Skeletal muscle tissue (tissue), 4 donors: ENCODE measurements around the gene ZFAND5. TPM values are rescaled to one million over a fixed set of nuclear protein-coding genes. Genes with fewer than 3 reads are reported as not detected.

ENCODE experiments used
- H3K27ac ChIP-seq: one replicate; pipeline ENCODE4 v1.7.0; 2013; ENCODE audit warnings: mild to moderate bottlenecking, low read depth, low read length, inconsistent platforms
- H3K27me3 ChIP-seq, 3 donors: one replicate each; pipeline ENCODE4 v1.7.0; 2013; ENCODE audit warnings: low read length in 3 of 3; ENCODE audit not compliant: control insufficient read depth in 3 of 3, insufficient read depth in 3 of 3
- H3K36me3 ChIP-seq, 3 donors: one replicate each; pipeline ENCODE4 v1.7.0; 2013; ENCODE audit warnings: low read length in 3 of 3; ENCODE audit not compliant: control insufficient read depth in 3 of 3, insufficient read depth in 3 of 3
- H3K4me1 ChIP-seq, 3 donors: one replicate each; pipeline ENCODE4 v1.7.0; 2013; ENCODE audit warnings: low read length in 3 of 3, mild to moderate bottlenecking in 3 of 3; ENCODE audit not compliant: control insufficient read depth in 3 of 3, insufficient read depth in 3 of 3
- H3K4me3 ChIP-seq, 3 donors: one replicate each; pipeline ENCODE4 v1.7.0; 2013; ENCODE audit warnings: low read length in 3 of 3
- H3K9ac ChIP-seq, 3 donors: one replicate each; pipeline ENCODE4 v1.7.0; 2013; ENCODE audit warnings: low read length in 3 of 3, mild to moderate bottlenecking in 3 of 3, moderate library complexity in 2 of 3, low read depth in 1 of 3
- H3K9me3 ChIP-seq, 3 donors: one replicate each; pipeline ENCODE4 v1.7.0; 2013; ENCODE audit warnings: low read length in 3 of 3; ENCODE audit not compliant: control insufficient read depth in 3 of 3
- total RNA-seq: library from RNA; depleted of rRNA; stranded (reverse); fragments of >200 nt; gene quantifications from one replicate; pipeline ENCODE4 v1.2.3, GENCODE V29; 2014
- donor health status: Osteomylitis.

Gene ZFAND5
- total RNA-seq, 1 donor from 2014 or later, result 104 TPM

DNA sequence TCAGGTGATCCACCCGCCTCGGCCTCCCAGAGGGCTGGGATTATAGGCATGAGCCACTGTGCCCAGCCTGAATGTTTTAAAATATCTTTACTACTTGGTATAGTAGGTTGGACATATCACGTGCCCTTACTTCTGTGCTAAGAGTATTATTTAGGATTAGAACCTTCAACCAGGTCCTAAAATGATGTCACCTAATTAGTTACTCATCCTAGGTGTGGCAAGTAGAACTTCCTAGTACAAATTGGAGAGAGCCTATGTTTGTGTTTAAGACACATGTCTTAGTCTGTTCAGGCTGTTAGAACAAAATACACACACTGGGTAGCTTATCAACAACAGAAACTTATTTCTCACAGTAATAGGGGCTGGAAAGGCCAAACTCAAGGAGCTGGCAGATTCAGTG, 51.5 kb downstream of the ZFAND5 start:
- Histone ChIP-seq H3K9me3 (no peaks in the 10 kb centered on the region), H3K36me3 (no peaks in the 10 kb centered on the region), H3K27ac (peak overlapping the region; percentile 6), H3K27me3 (no peaks in the 10 kb centered on the region), H3K4me1 (peaks cover 17 to 29% (median 18%) of the 10 kb centered on the region in 3 donors), H3K4me3 (no peak overlapping the region), H3K9ac (no peak overlapping the region)

DNA sequence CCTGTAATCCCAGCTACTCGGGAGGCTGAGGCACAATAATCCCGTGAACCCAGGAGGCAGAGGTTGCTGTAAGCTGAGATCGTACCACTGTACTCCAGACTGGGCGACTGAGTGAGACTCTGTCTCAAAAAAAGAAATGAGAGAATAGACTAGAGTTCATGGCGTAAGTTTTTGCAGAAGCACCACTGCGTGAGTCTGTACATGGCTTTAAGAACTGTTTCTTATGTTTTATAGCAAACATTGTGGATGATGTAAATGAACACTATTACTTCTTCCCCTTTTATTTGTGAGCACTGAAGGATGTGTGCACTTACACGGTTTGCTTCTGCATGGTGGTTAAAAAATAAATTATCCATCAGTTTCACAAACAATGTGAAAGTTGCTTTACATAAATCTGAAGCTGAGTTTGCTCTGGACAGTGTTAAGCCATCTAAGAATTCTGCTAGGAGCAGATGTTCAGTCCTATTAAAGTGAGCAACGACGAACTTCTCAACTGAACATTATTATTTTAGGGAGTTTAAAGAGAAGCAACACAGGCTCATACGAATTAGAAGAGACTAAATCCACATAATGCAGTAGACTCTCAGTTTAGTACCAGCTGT, 52.5 kb downstream of the ZFAND5 start:
- no peak overlapping the region for H3K27ac ChIP-seq

DNA sequence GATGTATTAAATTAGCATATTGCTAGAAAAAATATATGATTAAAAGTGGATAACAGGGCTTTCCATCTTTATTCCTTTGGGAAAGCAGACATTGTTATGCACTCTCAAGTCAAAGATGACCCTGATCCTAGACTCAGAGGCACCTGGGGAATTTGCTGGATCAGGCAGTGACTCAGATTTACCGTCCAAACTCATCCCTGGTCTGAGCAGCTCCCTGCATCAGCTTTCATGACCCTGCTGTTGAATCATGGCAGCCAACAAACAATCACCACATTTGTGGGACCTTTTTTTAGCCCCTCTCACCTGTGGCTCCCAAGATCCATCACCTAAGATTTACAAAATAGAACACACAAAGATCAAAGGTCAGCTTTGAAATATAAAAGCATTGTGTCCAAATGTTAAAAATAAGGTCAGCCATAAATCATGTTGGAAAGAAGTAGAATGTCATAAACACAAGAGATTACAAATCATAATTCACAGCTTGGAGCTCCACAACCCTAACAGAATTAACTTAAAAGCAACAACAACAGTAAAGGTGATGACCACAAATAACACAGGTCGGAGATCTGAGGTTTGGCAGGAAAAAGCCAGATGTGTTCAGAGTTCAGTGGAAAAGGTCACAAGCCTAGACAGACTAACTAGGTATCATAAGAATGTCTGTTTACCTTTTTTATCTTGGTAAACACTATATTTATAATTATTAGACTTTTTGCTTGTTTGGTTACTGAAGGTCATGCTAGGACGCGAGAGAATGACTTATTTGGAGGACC, 55.5 kb downstream of the ZFAND5 start:
- no peak overlapping the region for H3K9ac ChIP-seq
- H3K27ac ChIP-seq, result no peak overlapping the region
- no peak overlapping the region for H3K4me3 ChIP-seq
- no peaks in the 10 kb centered on the region for H3K36me3 ChIP-seq
- H3K9me3 ChIP-seq, result no peaks in the 10 kb centered on the region
- peaks cover 5 to 24% (median 13%) of the 10 kb centered on the region in 3 donors for H3K4me1 ChIP-seq
- H3K27me3 ChIP-seq, result no peaks in the 10 kb centered on the region

More for the DNA sequence above, 52.5 kb downstream of the ZFAND5 start:
- no peak overlapping the region for H3K9ac ChIP-seq
- no peaks in the 10 kb centered on the region for H3K9me3 ChIP-seq
- H3K4me1 ChIP-seq, result peaks cover 17 to 29% (median 18%) of the 10 kb centered on the region in 3 donors
- H3K27me3 ChIP-seq, result no peaks in the 10 kb centered on the region
- H3K4me3 ChIP-seq, result no peak overlapping the region
- no peaks in the 10 kb centered on the region for H3K36me3 ChIP-seq

DNA sequence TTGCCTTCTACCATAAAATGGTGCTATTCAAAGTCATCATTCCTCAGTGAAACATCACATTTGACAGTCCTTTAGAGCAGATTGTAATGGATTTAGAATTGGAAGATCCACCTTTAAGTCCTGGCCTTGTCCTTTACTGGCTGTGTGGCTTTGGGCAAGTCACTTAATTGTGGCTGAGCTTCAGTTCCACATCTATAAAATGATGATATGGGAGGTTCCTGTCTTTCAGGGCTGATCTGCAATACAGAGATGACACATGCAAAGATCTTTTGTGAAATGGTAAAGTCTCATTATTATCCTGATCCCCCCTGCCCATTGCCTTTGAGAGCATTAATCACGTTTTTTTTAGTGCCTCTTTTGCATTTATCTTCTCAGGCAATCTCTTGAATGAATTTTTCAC, 58.2 kb downstream of the ZFAND5 start:
- no peak overlapping the region for H3K4me3 ChIP-seq
- H3K27me3 ChIP-seq, result no peaks in the 10 kb centered on the region
- H3K27ac ChIP-seq, result no peak overlapping the region
- no peaks in the 10 kb centered on the region for H3K9me3 ChIP-seq
- H3K4me1 ChIP-seq, result peaks cover 6 to 20% (median 15%) of the 10 kb centered on the region in 3 donors
- no peak overlapping the region for H3K9ac ChIP-seq
- no peaks in the 10 kb centered on the region for H3K36me3 ChIP-seq

DNA sequence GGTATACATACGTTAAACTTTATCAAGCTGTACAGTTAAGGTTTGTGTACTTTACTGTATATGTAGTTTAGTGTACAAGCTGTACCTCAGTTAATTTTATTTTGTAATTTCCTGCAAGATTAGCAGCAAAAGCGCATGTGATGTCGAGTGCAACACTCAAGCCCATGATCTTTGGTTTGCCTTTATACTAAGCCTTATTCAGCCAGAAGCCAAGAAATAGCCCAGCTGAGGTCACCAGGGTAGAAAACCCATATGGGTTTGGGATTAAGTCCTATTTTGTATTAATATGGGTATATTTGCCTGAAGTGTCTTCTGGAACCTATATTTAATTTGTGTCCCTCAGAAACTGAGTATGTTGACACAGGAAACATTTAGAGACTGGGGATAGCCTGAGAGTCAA, 59.3 kb downstream of the ZFAND5 start:
- Histone ChIP-seq H3K9ac (peak overlapping the region in 1 of 3 donors; percentile 57), H3K4me1 (peaks cover 6 to 20% (median 15%) of the 10 kb centered on the region in 3 donors), H3K9me3 (no peaks in the 10 kb centered on the region), H3K27ac (no peak overlapping the region), H3K27me3 (no peaks in the 10 kb centered on the region), H3K4me3 (peak overlapping the region in 2 of 3 donors; percentile 35 to 52), H3K36me3 (no peaks in the 10 kb centered on the region)

DNA sequence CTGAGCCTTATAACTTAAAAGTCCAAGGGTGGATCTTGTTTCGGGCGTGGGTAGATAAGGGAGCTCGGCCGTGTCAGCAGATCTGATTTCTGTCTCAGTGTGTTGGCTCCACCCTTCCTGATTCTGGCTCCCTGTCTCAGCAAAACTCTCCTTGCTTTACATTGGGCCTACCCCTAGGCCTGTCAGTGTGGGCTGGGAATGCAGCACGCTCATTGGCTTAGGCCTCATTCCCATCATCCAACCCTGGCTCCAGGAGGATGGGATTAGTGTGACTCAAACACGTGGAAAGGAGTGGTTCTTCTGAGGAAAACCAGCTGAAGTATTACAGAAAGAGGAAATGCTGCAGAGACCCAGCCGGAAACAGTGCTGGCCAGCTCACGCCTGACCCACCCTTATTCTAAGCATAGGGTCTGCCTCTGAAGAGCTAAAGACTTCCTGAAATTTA, 59.9 kb downstream of the ZFAND5 start:
- Histone ChIP-seq H3K9ac (peak overlapping the region in 2 of 3 donors; percentile 57 to 68), H3K4me3 (peak overlapping the region; percentile 30 to 66 (median 52)), H3K4me1 (peaks cover 6 to 20% (median 15%) of the 10 kb centered on the region in 3 donors), H3K27ac (peak overlapping the region; percentile 48), H3K27me3 (no peaks in the 10 kb centered on the region), H3K36me3 (no peaks in the 10 kb centered on the region), H3K9me3 (no peaks in the 10 kb centered on the region)

DNA sequence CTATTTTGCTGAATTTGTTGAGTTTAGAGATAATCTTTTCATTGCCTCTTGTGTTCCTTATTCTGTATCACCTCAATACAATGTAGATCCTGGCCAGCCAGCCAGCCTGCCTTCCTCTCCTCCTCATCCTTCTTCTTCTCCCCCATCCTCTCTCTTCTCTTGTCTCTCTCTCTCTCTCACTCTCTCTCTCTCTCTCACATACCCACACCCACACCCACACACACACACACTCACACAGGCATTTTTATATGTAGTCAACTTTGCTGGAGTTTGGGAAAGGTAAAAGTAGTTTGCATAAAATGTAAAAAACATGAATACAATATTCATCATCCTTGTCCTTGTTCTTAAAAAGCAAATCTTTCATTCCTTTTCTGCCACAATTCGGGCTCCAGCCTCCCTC, 60.5 kb downstream of the ZFAND5 start:
- peak overlapping the region; percentile 48 for H3K27ac ChIP-seq
- peak overlapping the region in 2 of 3 donors; percentile 57 to 68 for H3K9ac ChIP-seq
- H3K4me1 ChIP-seq, result peaks cover 6 to 18% (median 15%) of the 10 kb centered on the region in 3 donors
- H3K4me3 ChIP-seq, result peak overlapping the region in 2 of 3 donors; percentile 52 to 66
- no peaks in the 10 kb centered on the region for H3K36me3 ChIP-seq
- H3K27me3 ChIP-seq, result no peaks in the 10 kb centered on the region
- H3K9me3 ChIP-seq, result no peaks in the 10 kb centered on the region

Other genes with a start within 250 kb of the ZFAND5 start
- 0.52 TPM for gene GDA, start 215.8 kb downstream of the ZFAND5 start, total RNA-seq
- gene TMC1, start 156.4 kb upstream of the ZFAND5 start, total RNA-seq, result 0.52 TPM